ENCODE measurements around the gene UBASH3A. TPM values are rescaled to one million over a fixed set of nuclear protein-coding genes. Genes with fewer than 3 reads are reported as not detected.

UBASH3A gene
- polyA plus RNA-seq, 3 donors: not detected

GRCh38 chr21:42491328-42491727 lies 87.6 kb downstream of the UBASH3A start:
- Histone ChIP-seq H3K27me3 (ENCODE audit: control insufficient read depth in 2 of 2, insufficient read depth in 2 of 2, low read length in 2 of 2) (peaks cover 0 to 3% of the 10 kb centered on the region in 2 donors), H3K9me3 (replicated peaks in 1 of 2; ENCODE audit: control insufficient read depth in 1 of 2, insufficient read depth in 1 of 2, low read length in 2 of 2) (no peaks in the 10 kb centered on the region), H4K20me1 (ENCODE audit: insufficient read depth, low read length) (no peaks in the 10 kb centered on the region), H3K79me2 (ENCODE audit: insufficient read depth, low read length) (no peaks in the 10 kb centered on the region), H3K36me3 (replicated peaks in 1 of 2; ENCODE audit: control insufficient read depth in 1 of 2, insufficient read depth in 2 of 2, low read length in 2 of 2) (no peaks in the 10 kb centered on the region), H3K4me3 (replicated peaks in 1 of 3; ENCODE audit: low read depth in 2 of 3, low read length in 3 of 3) (no peak overlapping the region), H2AFZ (ENCODE audit: insufficient read depth, low read depth, low read length, poor library complexity, severe bottlenecking) (no peak overlapping the region), H3K9ac (ENCODE audit: insufficient read depth, low read length, poor library complexity, severe bottlenecking) (no peak overlapping the region), H3K27ac (ENCODE audit: low read depth in 1 of 2, low read length in 2 of 2) (no peak overlapping the region), H3K4me2 (replicated peaks; ENCODE audit: extremely low read depth, low read length, poor library complexity, severe bottlenecking) (no peak overlapping the region), H3K4me1 (ENCODE audit: control insufficient read depth in 1 of 2, insufficient read depth in 2 of 2, low read length in 2 of 2) (peaks cover 6 to 9% of the 10 kb centered on the region in 2 donors)
- no CpG with 5 or more reads among the region's 1 CpG for WGBS (ENCODE audit: insufficient coverage)
- intact Hi-C loops (cut with micrococcal nuclease): no loop called here
- TF ChIP-seq CTCF (IDR thresholded peaks at IDR 0.05): no peak
- Mint-ChIP-seq H3K27ac (no peak overlapping the region), H3K4me3 (no peak overlapping the region), H3K9me3 (peaks cover 0 to 7% (median 6%) of the 10 kb centered on the region in 7 donors), H3K36me3 (no peaks in the 10 kb centered on the region), H3K4me1 (peaks cover 12% of the 10 kb centered on the region), H3K27me3 (ENCODE audit: low read depth in 3 of 3) (peaks cover 2 to 4% (median 2%) of the 10 kb centered on the region in 3 donors)
- DNase-seq: no peak

- Histone ChIP-seq H3K27me3 (ENCODE audit: control insufficient read depth in 2 of 2, insufficient read depth in 2 of 2, low read length in 2 of 2) (peaks cover 0 to 3% of the 10 kb centered on the region in 2 donors), H3K9me3 (replicated peaks in 1 of 2; ENCODE audit: control insufficient read depth in 1 of 2, insufficient read depth in 1 of 2, low read length in 2 of 2) (no peaks in the 10 kb centered on the region), H2AFZ (ENCODE audit: insufficient read depth, low read depth, low read length, poor library complexity, severe bottlenecking) (no peak overlapping the region), H3K4me3 (replicated peaks in 1 of 3; ENCODE audit: low read depth in 2 of 3, low read length in 3 of 3) (no peak overlapping the region), H3K79me2 (ENCODE audit: insufficient read depth, low read length) (no peaks in the 10 kb centered on the region), H3K9ac (ENCODE audit: insufficient read depth, low read length, poor library complexity, severe bottlenecking) (no peak overlapping the region), H3K4me1 (ENCODE audit: control insufficient read depth in 1 of 2, insufficient read depth in 2 of 2, low read length in 2 of 2) (peaks cover 13 to 17% of the 10 kb centered on the region in 2 donors), H4K20me1 (ENCODE audit: insufficient read depth, low read length) (no peaks in the 10 kb centered on the region), H3K36me3 (replicated peaks in 1 of 2; ENCODE audit: control insufficient read depth in 1 of 2, insufficient read depth in 2 of 2, low read length in 2 of 2) (no peaks in the 10 kb centered on the region), H3K4me2 (replicated peaks; ENCODE audit: extremely low read depth, low read length, poor library complexity, severe bottlenecking) (no peak overlapping the region), H3K27ac (ENCODE audit: low read depth in 1 of 2, low read length in 2 of 2) (no peak overlapping the region)
- peak overlapping the region in 1 of 7 donors; percentile 62 for H3K27ac Mint-ChIP-seq
- intact Hi-C loops (cut with micrococcal nuclease): no loop called here
- H3K36me3 Mint-ChIP-seq: no peaks in the 10 kb centered on the region
- WGBS (ENCODE audit: insufficient coverage): 0% methylated on average over 7 of the region's 8 CpGs
- peaks cover 18% of the 10 kb centered on the region for H3K4me1 Mint-ChIP-seq
- no peak for DNase-seq
- H3K4me3 Mint-ChIP-seq: no peak overlapping the region
- peaks cover 0 to 6% (median 4%) of the 10 kb centered on the region in 7 donors for H3K9me3 Mint-ChIP-seq
- peaks cover 2 to 4% (median 2%) of the 10 kb centered on the region in 3 donors for H3K27me3 Mint-ChIP-seq (ENCODE audit: low read depth in 3 of 3)
- TF ChIP-seq CTCF (IDR thresholded peaks at IDR 0.05): no peak
These were observed 88.5 kb downstream of the UBASH3A start for GRCh38 chr21:42492201-42492600.
